ENCODE measurements around the gene GPC6. TPM values are rescaled to one million over a fixed set of nuclear protein-coding genes. Genes with fewer than 3 reads are reported as not detected.

Gene GPC6
- polyA plus RNA-seq, 1 donor (not counting 4 experiments of a cell fraction or from before 2014, with no cell fraction given): 0.42 TPM

GRCh38 chr13:94198681-94199080 is 972.1 kb downstream of the GPC6 start:
- no peaks in the 10 kb centered on the region for H3K36me3 ChIP-seq (ENCODE audit: control insufficient read depth in 2 of 2, extremely low read depth in 1 of 2, insufficient read depth in 2 of 2, low read length in 2 of 2)
- H3K9me3 ChIP-seq (ENCODE audit: control insufficient read depth, low read depth, low read length): no peaks in the 10 kb centered on the region
- no peak overlapping the region for H3K9ac ChIP-seq (ENCODE audit: control insufficient read depth, extremely low read depth, insufficient read depth, low read length)
- no peak overlapping the region for H3K4me2 ChIP-seq (ENCODE audit: control insufficient read depth, extremely low read depth, insufficient read depth, low read depth, low read length)
- DNase-seq (ENCODE audit: low read depth, low spot score) (no peak), FAIRE-seq (no peak)
- H4K20me1 ChIP-seq (ENCODE audit: control insufficient read depth, extremely low read depth, insufficient read depth, low read length): no peaks in the 10 kb centered on the region
- dilution Hi-C loops (cut with MboI; ENCODE audit: extremely low pct_ligation_motif_present, low sequenced_read_pairs): no loop called here
- H3K27ac ChIP-seq (ENCODE audit: control insufficient read depth, insufficient read depth, low read length): no peak overlapping the region
- no peaks in the 10 kb centered on the region for H3K27me3 ChIP-seq (ENCODE audit: control insufficient read depth, extremely low read depth, insufficient read depth, low read length)
- H2AFZ ChIP-seq (ENCODE audit: control insufficient read depth, low read length): no peak overlapping the region
- H3K9me1 ChIP-seq (ENCODE audit: control insufficient read depth, extremely low read depth, insufficient read depth, low read length): no peaks in the 10 kb centered on the region
- H3K4me1 ChIP-seq (ENCODE audit: control insufficient read depth, extremely low read depth, insufficient read depth, low read length): peaks cover 3% of the 10 kb centered on the region
- H3K4me3 ChIP-seq (ENCODE audit: control insufficient read depth in 2 of 3, extremely low read depth in 1 of 3, insufficient read depth in 2 of 3, low read depth in 1 of 3, low read length in 3 of 3): no peak overlapping the region
- TF ChIP-seq CTCF (optimal IDR thresholded peaks at IDR 0.05 in 1 of 3, IDR thresholded peaks at IDR 0.05 in 1 of 3, conservative IDR thresholded peaks at IDR 0.05 in 1 of 3; ENCODE audit: extremely low read depth in 1 of 3, insufficient read depth in 2 of 3, low read length in 3 of 3) (no peak), EZH2 (IDR thresholded peaks at IDR 0.05; ENCODE audit: low read length) (no peak)
- no peaks in the 10 kb centered on the region for H3K79me2 ChIP-seq (ENCODE audit: control insufficient read depth, insufficient read depth, low read length)

DNA sequence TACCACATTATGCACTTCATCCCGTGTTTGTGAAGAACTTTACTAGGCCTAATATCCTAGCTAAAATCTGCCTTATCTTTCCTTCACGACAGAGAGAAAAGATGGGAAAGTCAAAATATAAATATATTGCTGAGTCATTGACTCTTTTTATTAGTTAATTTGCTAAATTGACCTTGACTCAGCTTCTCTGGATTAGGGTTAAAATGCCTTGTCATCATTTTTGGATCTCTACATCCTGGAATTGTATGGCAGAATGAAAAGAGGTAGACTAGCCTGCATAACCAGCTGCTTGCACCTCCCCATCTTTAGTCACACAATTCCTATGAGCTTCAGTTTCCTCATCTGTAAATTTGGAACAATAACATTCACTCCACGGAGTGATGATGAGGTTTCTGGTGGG is 972.5 kb downstream of the GPC6 start:
- no peak overlapping the region for H3K9ac ChIP-seq (ENCODE audit: control insufficient read depth, extremely low read depth, insufficient read depth, low read length)
- no peaks in the 10 kb centered on the region for H3K36me3 ChIP-seq (ENCODE audit: control insufficient read depth in 2 of 2, extremely low read depth in 1 of 2, insufficient read depth in 2 of 2, low read length in 2 of 2)
- no peak overlapping the region for H3K4me3 ChIP-seq (ENCODE audit: control insufficient read depth in 2 of 3, extremely low read depth in 1 of 3, insufficient read depth in 2 of 3, low read depth in 1 of 3, low read length in 3 of 3)
- no peaks in the 10 kb centered on the region for H3K9me3 ChIP-seq (ENCODE audit: control insufficient read depth, low read depth, low read length)
- no peak overlapping the region for H3K27ac ChIP-seq (ENCODE audit: control insufficient read depth, insufficient read depth, low read length)
- TF ChIP-seq CTCF (optimal IDR thresholded peaks at IDR 0.05 in 1 of 3, IDR thresholded peaks at IDR 0.05 in 1 of 3, conservative IDR thresholded peaks at IDR 0.05 in 1 of 3; ENCODE audit: extremely low read depth in 1 of 3, insufficient read depth in 2 of 3, low read length in 3 of 3) (no peak), EZH2 (IDR thresholded peaks at IDR 0.05; ENCODE audit: low read length) (no peak)
- FAIRE-seq (no peak), DNase-seq (ENCODE audit: low read depth, low spot score) (no peak)
- no peaks in the 10 kb centered on the region for H3K79me2 ChIP-seq (ENCODE audit: control insufficient read depth, insufficient read depth, low read length)
- dilution Hi-C loops (cut with MboI; ENCODE audit: extremely low pct_ligation_motif_present, low sequenced_read_pairs): no loop called here
- no peak overlapping the region for H3K4me2 ChIP-seq (ENCODE audit: control insufficient read depth, extremely low read depth, insufficient read depth, low read depth, low read length)
- H4K20me1 ChIP-seq (ENCODE audit: control insufficient read depth, extremely low read depth, insufficient read depth, low read length): no peaks in the 10 kb centered on the region
- H3K4me1 ChIP-seq (ENCODE audit: control insufficient read depth, extremely low read depth, insufficient read depth, low read length): peaks cover 3% of the 10 kb centered on the region
- no peaks in the 10 kb centered on the region for H3K27me3 ChIP-seq (ENCODE audit: control insufficient read depth, extremely low read depth, insufficient read depth, low read length)
- H3K9me1 ChIP-seq (ENCODE audit: control insufficient read depth, extremely low read depth, insufficient read depth, low read length): no peaks in the 10 kb centered on the region
- H2AFZ ChIP-seq (ENCODE audit: control insufficient read depth, low read length): no peak overlapping the region

Data from keratinocyte (primary cell).